SIG-M5 treated with dmso at 0.1 percent for 504 hours (cell line): ENCODE results near the gene ANKS1B.

Experiments used
- DNase-seq: peaks from one replicate; lab custom pipeline; 2025; ENCODE audit not compliant: unreplicated experiment; lab: John Stamatoyannopoulos, UW

The ANKS1B gene

DNA sequence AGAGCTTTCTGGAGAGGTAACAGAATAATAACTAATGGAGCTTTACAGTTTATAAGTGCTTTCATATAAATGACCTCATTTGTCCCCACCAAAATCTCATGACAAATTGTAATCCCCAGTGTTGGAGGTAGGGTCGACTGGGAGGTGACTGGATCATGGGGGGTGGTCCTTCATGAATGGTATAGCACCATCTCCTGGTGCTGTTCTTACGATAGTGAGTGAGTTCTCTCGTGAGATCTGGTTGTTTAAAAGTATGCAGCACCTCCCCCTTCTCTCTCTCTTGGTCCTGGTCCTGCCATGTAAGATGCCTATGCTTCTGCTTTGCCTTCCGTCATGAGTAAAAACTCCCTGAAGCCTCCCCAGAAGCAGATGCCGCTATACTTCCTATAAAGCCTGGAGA, 760.5 kb downstream of the ANKS1B start:
- DNase-seq: no peak

DNA sequence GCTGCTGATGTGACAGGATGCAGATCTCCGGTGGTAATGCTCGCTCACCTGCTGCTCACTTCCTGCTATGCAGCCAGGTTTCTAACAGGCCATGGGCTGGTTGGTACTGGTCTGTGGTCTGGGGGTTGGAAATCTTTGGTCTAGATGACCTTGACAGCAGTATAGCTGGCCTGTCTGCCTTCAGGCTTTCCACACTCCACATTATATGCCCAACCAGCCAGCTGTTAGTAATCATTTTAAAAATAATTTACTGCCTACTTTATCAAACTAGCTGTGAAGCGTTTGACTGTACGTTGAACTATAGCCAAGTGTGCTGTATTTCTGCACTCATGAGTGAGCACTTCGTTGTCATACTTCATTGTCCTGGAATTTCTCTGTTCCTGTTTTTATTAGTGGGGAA, 761.2 kb downstream of the ANKS1B start:
- DNase-seq: no peak

DNA sequence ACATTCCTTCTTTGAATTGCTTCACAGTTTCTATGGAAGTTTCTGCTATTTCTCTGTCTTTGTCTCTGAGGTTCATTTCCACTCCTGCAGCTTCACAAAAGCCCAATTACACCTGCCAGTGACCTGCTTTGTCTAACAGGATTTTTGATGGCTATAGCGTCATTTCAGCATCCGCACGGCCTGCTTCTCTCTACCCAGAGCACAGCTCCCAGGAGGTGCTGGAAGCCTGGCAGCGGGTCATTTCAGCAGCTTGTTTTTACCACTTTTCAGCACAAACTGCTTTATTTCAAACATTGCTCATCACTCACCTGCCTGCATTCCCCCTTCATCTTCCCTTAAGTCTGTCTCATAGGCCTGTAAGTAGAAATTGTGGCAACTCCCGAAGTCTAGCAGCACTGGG, 771.7 kb downstream of the ANKS1B start:
- DNase-seq: no peak

DNA sequence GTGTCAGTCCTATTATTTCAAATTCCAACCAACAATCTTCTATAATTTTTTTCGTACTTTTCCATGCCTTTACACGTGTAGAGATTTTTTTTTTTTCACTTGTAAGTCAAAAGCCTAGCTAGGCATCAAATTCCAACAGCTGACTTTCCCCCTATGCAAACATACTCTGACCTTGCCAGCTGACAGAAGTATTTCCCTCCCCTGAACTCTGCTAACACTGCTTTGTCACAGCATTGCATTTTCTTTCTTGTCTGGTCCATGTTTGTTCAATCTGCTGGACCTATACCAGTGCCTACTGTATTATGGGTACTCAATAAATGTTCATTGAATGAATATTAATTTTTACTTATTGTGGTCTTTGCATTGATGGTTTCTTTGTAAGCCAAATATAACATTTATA, 772.5 kb downstream of the ANKS1B start:
- DNase-seq: no peak

DNA sequence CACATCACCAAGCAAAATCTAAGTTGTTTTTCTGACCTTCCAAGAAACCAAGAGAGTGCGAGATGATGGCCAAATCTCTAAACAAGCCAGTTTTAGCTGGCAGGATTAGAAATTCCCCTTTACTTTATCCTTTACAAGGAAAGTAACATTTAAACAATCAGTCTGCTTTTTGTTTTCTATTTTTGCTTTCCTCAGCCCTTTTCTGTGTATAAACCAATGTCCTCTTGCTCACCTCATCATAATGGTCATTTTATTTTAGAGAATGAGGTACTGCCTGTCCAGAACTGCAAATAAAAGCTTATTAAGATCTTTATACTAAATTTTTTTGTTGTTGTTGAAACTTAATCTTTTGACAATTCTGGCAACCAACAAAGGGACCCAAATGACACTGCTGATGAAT, 779.6 kb downstream of the ANKS1B start:
- DNase-seq: no peak

DNA sequence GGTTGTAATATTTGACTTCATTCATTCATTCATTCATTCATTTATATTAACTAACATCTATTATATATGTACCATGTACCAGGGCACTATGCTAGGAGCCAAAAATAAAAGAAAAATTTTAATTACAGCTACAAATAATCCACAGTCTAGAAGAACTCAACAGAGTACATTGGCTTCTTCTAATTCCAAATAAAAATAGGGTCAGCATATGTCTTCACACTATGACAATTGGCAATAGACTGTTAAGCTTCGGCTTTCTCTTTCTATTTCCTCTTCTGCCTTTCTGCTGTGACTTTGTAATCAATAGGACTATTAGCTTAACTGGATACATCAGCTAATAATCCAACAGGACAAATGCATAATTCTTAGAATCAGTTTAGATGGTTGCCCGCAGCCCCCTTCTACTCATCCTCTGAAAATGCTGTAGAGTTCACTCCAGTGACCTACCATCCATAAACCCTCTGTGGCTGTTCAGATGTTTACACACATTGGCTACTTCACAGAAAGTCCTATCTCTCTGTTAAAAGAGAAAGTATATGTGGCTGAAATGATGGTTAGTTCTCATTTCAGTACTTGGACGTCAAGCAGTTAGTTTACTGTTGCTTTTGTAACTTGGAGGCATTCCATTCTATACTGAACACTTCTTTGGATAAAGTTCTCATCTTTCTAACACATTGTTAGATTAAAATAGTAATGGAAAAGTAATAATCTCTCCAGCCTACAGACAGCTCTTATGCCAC, 782.7 kb downstream of the ANKS1B start:
- DNase-seq: no peak

DNA sequence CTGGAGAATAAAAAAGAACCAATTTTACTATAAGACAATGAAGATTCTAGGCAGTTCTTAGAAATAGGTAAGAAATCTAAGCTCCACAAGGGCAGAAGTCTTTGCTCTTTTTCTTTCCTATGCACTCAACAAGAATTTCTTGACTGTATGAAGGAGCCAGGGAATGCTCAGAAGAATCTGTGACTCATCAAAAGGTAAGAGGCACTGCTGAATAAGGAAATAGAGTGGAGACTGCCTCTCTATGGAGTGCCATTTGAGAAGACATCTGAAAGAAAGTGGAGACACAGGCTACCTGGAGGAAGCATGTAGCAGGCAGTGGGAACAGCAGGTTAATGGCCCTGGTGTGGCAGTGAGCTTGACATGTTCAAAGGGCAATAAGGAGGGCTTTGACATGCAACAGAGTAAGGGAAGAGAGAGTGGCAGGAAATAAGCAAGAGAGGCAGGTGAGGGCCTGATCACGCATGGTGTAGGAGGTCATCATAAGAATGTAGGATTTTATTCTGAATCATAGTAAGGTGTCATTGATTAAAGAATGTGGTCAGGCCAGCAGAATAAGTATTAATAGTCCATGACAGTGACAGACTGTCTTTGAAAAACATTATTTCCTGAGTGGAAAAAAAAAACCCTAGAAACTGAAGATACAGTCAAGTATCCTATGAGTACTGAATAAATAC, 783.9 kb downstream of the ANKS1B start:
- no peak for DNase-seq

DNA sequence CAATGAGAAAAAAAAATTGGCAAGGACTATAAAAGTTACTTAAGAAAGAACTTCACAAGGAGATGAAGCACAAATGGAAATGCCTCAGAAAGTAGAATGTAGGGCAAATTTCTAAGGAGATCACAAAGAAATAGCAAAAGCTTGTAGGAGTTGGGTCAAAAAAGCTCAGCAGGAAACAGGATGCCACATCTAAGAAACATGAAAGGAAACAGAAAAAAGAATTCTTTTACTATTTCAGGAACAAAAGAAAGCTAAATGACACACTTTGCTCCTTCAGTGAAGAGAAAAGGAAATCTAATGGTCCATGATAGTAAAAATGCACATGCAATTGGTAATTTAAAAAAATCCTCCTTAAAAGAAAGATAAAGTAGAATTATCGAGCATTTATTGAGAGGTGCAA, 789.3 kb downstream of the ANKS1B start:
- DNase-seq: no peak

DNA sequence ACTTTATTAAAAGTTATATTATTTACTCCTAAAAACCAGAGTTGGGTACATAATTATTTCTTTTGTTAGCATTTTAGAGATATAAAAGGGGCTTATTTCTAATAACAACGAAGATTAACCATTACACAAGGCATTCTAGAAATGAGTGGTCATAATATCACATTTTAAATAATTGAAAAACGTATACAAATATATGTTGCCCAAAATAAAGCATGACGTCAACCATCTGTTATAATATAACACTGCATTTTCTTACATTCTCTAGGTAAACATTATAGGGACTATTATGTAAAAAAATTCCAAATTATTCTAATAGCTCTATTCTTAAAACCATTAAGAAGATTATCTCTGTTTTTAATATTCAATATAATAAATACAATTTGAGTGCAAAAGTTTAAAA, 792.2 kb downstream of the ANKS1B start:
- no peak for DNase-seq

DNA sequence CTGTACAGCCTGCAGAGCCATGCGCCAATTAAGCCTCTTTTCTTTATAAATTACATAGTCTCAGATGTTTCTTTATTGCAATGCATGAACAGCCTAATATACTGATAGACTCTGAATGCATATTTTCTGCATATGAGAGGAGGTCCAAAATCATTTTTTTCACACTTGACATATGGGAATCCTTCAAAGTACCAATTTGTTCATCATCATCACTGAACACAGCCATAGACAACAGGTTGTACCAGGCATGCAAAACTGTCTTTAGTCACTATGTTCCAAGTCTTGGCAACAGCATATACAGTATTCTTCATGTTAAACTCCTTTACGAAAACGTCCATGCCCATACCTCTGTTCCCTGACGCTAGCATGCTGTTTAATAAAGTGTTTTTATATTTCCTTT, 807.9 kb downstream of the ANKS1B start:
- no peak for DNase-seq

DNA sequence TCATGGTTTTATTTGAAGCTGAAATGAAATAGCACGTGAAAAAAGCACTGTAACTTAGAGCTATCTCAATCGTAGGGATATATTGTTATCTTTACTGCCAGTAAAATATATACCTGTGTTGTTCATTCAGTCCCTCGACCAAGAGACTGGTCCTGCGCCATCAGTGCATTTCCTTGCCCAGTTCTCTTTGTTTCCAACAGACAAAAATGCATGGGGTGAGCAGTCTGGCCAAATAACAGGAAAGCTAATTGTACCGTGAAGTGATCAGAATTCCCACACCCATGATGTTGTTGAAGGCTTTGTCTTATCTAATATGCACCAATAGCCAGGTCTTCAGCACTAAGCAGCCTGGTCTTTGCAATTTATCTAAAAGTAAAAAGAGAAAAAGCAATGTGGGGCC, 814.3 kb downstream of the ANKS1B start:
- no peak for DNase-seq

DNA sequence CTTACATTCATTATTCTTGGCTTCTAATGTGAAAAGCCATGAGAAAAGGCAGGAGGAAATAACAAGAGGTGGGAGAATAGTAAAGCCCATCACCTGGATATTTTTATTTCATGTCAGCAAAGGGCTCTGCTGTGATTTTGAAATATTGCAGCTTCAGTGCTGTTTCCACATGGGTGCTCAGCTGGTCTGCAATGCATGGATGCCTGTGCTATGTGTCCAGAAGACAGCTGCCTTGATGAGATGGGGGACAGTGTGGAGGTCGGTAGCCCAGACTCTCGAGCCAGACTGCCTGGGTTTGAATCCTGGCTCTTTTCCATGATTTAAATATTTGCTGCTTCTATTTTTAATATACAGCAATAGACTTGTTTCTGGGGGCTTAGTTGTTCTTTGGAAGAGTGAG, 814.7 kb downstream of the ANKS1B start:
- no peak for DNase-seq

DNA sequence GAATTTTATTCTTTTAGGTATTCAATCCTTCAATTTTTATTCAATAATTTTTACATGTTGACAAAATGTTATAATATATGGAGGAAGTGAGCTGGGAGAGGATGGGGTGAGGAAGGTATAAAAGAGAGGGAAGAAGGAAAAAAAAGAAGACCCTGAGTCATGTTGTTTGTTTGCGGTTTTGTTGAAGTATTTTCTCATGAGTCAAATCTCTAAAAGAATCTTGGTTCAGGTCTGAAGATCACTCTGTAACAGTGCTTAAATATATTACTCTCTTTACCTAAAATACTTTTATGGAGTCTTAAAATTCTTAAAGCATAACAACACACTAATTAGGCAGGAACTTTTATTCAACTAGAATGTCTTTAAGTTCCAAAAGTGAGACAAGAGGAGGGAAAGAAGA, 826.8 kb downstream of the ANKS1B start:
- no peak for DNase-seq

DNA sequence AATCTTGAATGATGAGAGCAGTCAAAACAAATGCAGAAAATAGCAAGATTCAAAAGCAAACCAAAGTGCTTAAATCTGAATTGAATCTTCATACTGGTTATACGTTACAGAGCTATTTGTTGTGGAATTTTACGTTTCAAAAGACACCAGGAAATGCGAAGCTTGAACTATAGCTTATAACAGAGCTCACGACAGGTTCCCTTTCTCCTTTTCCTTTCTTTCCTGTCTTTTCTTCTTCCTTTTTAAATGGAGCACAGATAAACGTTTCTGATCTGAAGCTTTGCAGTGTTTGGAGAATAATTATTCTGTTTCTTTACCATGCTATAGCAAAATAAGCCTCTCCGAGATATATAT, 829.8 kb downstream of the ANKS1B start:
- DNase-seq: no peak

DNA sequence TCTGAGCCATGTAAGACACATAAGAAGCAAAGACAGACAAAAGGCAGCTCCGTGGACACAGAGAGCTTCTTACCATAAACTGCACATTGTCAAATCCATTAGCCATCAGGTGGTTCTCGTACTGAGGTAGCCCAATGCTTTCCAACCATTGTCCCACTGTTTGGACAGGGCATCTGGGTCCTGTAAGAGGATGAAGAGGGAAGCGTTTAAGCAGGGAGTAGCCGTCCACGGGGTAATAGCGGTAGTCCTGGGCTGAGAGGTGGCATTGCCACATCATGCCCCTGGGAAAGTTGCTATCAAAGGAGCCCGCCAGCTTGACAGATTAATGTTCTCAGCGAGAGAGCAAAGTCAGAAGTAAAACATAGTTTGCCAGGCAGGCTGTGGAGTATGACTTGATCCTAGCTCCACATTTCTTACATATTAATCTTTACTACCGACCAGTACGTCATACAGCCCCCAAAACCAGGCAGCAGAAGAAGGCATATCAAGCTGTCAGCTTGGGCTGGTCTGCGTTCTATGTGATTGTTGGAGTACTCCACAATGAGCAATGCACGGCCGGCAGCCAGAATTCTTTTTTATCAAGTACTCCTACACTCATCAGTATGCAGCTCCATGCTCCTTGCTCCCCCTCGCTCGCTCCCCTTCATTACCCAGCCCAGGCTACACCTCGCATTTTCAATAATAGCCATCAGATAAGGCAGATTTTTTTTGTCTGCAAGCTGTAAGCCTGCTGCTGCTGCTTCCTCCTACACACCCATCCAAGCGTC, 830.3 kb downstream of the ANKS1B start:
- no peak for DNase-seq

DNA sequence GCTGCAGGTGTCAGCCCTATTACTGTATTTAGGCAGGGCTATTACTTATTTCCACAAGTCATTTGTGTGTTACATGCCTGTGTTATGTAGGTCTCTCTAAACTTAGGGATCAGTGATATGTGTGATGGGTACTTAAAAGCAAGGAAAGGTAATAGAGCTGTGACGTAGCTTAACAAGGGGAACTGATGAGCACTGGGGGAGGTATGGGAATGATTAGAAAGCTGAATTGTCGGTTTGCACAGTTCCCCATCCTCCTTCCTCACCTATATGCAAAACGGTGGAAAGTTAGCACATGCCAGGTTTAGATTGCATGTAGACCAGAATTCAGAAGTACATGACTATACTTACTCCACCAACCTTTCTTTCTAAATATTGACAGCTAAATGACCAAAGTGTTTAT, 831.4 kb downstream of the ANKS1B start:
- no peak for DNase-seq

DNA sequence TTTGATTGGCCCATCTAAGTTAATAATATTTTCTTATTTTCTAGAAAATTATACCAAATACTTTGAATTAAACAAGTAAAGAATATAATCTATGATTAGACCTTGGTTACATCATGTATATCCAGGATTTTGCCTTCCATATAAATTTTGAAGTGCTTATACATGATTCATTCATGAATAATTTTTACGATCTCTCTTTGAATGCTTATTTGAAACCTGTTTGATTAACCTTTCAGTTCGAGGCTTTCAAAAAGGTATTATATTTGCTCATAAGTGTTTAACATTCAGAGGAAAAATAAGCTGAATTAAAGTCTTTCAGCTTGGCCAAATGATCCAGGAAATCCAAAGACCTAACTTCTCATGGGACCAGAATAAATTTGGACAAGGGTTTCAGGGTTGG, 832.4 kb downstream of the ANKS1B start:
- DNase-seq: no peak

DNA sequence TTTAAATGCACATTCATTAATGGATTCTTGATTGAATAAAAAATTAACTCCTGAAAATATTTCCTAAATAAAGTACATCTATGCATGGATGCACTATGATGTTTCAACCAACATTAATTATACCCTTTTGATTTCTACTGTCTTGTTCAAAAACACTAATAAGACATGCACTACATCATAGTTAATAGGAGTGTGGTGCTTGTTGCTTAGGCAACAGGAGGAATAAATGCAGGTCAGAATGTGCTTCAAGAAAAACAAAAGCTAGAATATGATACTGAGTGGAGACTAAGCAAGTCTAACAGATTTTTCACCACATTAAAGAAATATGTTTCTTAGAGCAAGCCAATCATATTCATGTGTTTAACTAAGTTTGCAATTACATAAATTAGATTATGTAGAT, 833.0 kb downstream of the ANKS1B start:
- no peak for DNase-seq

DNA sequence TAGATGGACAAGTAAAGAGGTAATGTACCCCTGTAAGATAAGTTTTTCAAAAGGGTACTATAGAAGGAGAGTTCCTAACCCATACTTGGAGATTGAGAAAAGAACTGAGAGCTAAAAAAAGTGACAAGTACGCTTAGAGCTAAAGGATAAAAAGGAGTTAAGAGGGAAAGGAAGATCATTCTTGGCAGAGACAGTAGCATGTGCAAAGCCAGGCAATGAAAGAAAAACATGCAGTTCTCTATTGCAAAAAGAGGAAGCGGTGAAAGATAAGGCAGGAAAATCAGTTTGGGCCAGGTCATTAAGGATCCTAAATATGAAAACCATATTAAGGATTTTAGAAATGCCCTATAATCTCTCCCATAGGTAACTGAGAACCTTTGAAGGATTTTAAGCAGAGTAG, 837.6 kb downstream of the ANKS1B start:
- peak; percentile 33 for DNase-seq

DNA sequence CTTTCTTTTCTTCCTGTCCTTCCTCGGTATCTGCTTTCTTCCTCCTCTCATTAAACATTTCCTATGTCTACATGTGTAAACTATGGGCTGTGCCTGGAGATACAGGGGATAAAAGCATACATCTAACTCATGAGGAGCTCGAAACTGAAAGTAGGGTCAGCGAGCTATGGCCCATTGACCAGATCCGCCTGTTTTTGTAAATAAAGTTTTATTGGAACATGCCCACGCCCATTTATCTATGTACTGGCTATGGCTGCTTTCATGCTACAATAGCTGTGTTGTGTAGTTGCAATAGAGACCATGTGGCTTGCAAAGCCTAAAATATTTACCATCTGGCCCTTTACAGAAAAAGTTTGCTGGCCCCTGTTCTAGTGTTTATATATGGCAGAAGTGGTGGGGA, 838.0 kb downstream of the ANKS1B start:
- DNase-seq: no peak

DNA sequence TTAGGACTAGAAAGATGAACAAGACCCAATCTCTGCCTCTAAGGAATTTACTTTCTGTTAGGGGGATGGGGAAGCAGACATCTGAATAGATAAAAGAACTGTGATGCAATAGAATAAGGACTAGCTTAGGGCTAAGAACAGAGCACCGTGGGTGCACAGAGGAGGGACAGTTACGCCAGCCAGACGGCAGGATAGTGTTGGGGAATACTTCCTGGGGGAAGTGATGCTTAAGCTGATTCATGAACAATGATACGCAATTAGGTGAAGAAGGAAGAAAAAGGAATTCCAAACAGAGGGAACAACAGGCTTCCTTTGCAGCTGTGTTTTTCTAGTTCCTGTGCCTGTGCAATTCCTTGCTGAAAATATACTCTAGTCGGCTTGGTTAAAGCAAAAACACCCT, 838.6 kb downstream of the ANKS1B start:
- DNase-seq: peak; percentile 18

DNA sequence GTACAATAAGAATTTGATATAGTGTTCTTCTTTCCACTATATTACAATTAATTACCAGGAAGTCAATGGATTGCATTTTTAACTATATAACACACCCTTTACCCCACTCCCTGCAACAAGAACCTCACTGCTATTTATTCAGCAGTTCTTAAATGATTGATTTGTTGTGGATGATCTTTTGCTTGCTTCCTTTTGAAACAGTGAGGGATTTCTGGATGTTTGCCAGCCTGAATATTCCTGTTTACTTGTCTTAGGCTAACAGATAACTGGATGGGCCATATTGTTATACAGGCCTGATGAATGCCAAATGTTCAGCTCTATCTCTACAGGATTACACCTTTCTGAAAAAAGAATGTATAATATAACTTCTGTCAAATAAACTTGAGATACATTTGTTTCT, 842.1 kb downstream of the ANKS1B start:
- no peak for DNase-seq
